Coronary artery (tissue), 2 donors: ENCODE measurements around the gene KCMF1.
"Not testable (repeated sequence)": the region's sequence is repeated elsewhere in the genome, so short reads cannot be mapped to it uniquely, and the experiment has no call there.

ENCODE experiments used
- DNase-seq: peaks from one replicate; pipeline ENCODE4 v3.0.0-alpha.2; 2017; ENCODE audit warnings: low spot score
- H3K27ac ChIP-seq, 2 donors: fragments of 200-600 bp; sonication (generic); one replicate each; pipeline ENCODE4 v1.5.1; 2016 to 2019
- H3K4me3 ChIP-seq: fragments of 200-600 bp; sonication (generic); 2 replicates; pipeline ENCODE4 v1.5.1; 2016; ENCODE audit warnings: mild to moderate bottlenecking, moderate library complexity
- TF ChIP-seq, protein P1 (sequence below): fragments of 200-600 bp; sonication (generic); IDR thresholded peaks from one replicate; pipeline ENCODE4 v1.5.1; 2019; ENCODE audit warnings: antibody characterized with exemption

The KCMF1 gene

GRCh38 chr2:84942964-84943421, 28.0 kb upstream of the KCMF1 start:
- TF ChIP-seq, protein P1, sequence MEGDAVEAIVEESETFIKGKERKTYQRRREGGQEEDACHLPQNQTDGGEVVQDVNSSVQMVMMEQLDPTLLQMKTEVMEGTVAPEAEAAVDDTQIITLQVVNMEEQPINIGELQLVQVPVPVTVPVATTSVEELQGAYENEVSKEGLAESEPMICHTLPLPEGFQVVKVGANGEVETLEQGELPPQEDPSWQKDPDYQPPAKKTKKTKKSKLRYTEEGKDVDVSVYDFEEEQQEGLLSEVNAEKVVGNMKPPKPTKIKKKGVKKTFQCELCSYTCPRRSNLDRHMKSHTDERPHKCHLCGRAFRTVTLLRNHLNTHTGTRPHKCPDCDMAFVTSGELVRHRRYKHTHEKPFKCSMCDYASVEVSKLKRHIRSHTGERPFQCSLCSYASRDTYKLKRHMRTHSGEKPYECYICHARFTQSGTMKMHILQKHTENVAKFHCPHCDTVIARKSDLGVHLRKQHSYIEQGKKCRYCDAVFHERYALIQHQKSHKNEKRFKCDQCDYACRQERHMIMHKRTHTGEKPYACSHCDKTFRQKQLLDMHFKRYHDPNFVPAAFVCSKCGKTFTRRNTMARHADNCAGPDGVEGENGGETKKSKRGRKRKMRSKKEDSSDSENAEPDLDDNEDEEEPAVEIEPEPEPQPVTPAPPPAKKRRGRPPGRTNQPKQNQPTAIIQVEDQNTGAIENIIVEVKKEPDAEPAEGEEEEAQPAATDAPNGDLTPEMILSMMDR, result no peak
- DNase-seq, result no peak
- H3K4me3 ChIP-seq, result no peak overlapping the region
- H3K27ac ChIP-seq, result no peak overlapping the region

DNA sequence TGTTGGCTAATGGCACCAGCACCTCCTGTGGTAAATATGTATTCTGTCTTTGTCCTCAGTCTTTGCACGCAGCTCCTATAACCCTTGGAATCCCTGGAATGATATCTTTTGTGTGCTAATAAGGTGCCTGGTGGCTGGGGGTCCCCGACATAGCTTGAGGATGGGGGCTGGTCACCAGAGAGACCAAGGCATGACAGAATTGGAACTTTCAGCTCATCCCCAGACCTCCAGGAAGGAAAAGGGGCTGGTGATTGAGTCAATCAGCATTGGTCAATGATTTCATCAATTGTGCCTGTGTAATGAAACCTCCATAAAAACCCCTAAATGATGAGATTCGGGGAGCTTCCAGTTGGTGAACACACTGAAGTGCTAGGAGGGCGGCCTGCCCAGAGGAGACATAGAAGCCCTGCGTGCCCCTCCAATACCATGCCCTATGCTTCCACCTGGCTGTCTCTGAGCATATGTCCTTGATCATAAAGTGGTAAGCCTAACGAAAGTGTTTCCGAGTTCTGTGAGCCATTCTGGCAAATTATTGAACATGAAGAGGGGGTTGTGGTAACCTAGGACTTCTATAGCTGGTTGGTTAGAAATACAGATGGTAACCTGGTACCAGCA, 26.6 kb upstream of the KCMF1 start:
- no peak overlapping the region for H3K4me3 ChIP-seq
- no peak for DNase-seq
- TF ChIP-seq, protein P1, result no peak
- no peak overlapping the region for H3K27ac ChIP-seq

DNA sequence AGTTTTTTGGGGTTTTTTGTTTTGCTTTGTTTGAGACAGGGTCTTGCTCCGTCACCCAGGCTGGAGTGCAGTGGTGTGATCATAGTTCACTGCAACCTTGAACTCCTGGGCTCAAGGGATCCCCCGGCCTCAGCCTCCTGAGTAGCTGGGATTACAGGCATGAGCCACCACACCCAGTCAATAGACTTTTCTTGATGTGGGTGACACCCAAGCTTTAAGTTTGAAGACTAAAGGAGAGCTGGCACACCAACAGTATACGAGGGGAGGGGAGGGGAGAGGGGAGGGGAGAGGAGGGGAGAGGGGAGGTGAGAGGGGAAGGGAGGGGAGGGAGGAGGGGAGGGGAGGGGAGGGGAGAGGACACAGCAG, 25.1 kb upstream of the KCMF1 start:
- not testable (repeated sequence) for H3K27ac ChIP-seq, DNase-seq, H3K4me3 ChIP-seq

DNA sequence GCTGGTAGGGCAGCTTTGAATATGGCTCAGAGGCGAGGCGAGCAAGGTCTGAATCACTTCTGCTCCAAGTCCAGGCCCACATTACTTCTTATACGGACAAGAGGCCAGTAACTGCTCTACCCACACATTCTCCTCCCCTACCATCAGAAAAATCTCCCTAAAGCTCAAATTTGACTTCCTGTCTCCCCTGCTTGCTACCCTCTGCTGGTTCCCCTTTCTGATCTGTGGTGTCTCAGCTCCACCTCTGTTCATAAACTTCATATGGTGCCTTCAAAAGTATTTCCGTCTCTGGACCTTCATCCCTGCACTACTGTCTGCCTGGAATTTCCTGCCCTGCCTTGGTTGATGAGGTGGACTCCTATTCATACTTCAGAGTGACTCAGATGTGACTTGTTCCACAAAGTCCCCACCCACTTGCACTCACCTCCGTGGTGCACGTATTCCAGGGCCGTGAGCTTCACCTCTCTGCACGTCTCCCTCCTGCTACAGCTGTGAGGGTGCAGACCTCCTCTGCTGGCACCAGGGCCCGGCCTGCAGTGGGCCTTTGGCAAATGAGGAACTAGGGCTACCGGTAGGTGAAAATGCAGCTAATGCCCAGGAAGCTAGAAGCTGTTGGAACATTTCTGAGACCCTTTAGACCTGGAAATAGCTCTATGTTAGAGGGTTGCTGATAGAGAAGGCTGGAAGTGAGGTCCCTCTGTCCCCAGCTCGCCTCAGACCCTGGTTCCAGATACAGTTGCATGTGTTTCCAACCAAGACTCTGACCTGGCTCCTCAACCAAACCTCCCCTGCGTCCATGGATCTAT, 24.6 kb upstream of the KCMF1 start:
- TF ChIP-seq, protein P1, result no peak
- no peak overlapping the region for H3K27ac ChIP-seq
- no peak overlapping the region for H3K4me3 ChIP-seq
- no peak for DNase-seq

GRCh38 chr2:84947010-84947593, 23.9 kb upstream of the KCMF1 start:
- TF ChIP-seq, protein P1, result no peak
- Histone ChIP-seq H3K4me3 (no peak overlapping the region), H3K27ac (no peak overlapping the region)
- no peak for DNase-seq

DNA sequence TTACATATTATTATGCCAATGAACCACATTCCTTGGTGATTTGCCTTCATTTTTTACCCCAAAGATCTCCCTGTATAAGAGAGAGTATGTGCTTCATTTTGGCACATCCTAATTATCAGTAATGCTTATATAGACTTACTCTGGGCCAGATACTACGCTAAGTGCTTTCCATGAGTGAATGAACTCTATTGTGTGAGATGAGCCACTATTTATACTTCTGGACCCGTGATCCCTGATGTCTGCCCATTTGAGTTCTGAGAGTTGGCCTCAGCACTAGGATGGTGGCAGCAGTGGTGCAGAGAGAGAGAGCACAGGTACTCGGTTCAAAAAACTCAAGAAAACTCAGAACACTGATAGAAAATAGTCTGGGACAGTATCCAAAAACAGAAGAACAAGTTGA, 17.4 kb upstream of the KCMF1 start:
- no peak for DNase-seq
- Histone ChIP-seq H3K4me3 (no peak overlapping the region), H3K27ac (no peak overlapping the region)
- TF ChIP-seq, protein P1, result no peak

DNA sequence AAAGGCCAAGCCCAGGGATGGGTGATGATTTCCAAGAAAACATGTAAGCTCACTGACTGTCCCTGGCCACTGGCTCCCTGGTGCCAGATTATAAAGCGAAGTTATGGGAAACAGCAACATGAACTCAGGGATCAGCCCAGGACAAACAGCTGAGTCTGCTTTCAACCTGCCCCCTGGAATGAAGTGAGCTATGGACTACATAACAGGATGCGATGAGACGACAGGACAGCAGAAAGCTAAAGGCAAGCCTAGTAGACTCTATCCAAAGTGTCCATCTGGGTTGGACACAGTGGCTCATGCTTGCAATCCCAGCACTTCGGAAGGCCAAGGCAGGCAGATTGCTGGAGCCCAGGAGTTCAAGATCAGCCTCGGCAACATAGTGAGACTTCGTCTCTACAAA, 16.6 kb upstream of the KCMF1 start:
- Histone ChIP-seq H3K27ac (no peak overlapping the region), H3K4me3 (no peak overlapping the region)
- TF ChIP-seq, protein P1, result no peak
- no peak for DNase-seq
